Uterus (tissue), 2 donors: ENCODE results near the gene HPS1.

Experiments
- CTCF ChIP-seq, 4 experiments: fragments of 200-600 bp in 2 of 4; fragments of 450-650 bp in 2 of 4; sonication (generic) in 2 of 4; IDR thresholded peaks; one replicate each; pipeline ENCODE4 v1.5.1; 2016 to 2019; ENCODE audit warnings: antibody characterized with exemption in 4 of 4, mild to moderate bottlenecking in 2 of 4, moderate library complexity in 1 of 4
- POLR2A ChIP-seq, 2 donors: fragments of 450-650 bp; IDR thresholded peaks; one replicate each; pipeline ENCODE4 v1.6.1; 2016; ENCODE audit warnings: antibody characterized with exemption in 2 of 2, mild to moderate bottlenecking in 1 of 2, moderate library complexity in 1 of 2

GRCh38 chr10:98384531-98385133 is 62.1 kb downstream of the HPS1 start:
- TF ChIP-seq CTCF (IDR thresholded peaks at IDR 0.05) (no peak), POLR2A (IDR thresholded peaks at IDR 0.05) (no peak)
